Brain microvascular endothelial cell (primary cell): ENCODE data around the gene ZFAND5.

Source experiments
- DNase-seq: peaks from one replicate; pipeline ENCODE4 v3.0.0-alpha.2; 2020
- H3K27ac ChIP-seq: fragments of 250-450 bp; sonication (Bioruptor Pico); 2 replicates; pipeline ENCODE4 v1.5.1; 2020; ENCODE audit warnings: mild to moderate bottlenecking, moderate library complexity
- H3K27me3 ChIP-seq: fragments of 250-450 bp; sonication (Bioruptor Pico); replicated peaks from 2 replicates; pipeline ENCODE4 v1.5.1; 2020; ENCODE audit warnings: mild to moderate bottlenecking
- H3K36me3 ChIP-seq: fragments of 250-450 bp; sonication (Bioruptor Pico); replicated peaks from 2 replicates; pipeline ENCODE4 v1.5.1; 2020; ENCODE audit warnings: mild to moderate bottlenecking
- H3K4me3 ChIP-seq: 2 replicates; pipeline ENCODE4 v1.5.1; 2011; ENCODE audit warnings: low read depth, mild to moderate bottlenecking, control low read depth, low read length, moderate library complexity
- in situ Hi-C: cut with HindIII; loops from 2 replicates; pipeline ENCODE4 v1.10.0; 2017; ENCODE audit warnings: low sequenced_read_pairs, low pct_ligation_motif_present
- TF ChIP-seq, protein P1 (sequence below): IDR thresholded peaks from 2 replicates; pipeline ENCODE4 v1.5.1; 2011; ENCODE audit warnings: low read depth, mild to moderate bottlenecking, moderate library complexity, low read length, control low read depth, inconsistent platforms; ENCODE audit errors: missing control alignments

Gene ZFAND5

DNA sequence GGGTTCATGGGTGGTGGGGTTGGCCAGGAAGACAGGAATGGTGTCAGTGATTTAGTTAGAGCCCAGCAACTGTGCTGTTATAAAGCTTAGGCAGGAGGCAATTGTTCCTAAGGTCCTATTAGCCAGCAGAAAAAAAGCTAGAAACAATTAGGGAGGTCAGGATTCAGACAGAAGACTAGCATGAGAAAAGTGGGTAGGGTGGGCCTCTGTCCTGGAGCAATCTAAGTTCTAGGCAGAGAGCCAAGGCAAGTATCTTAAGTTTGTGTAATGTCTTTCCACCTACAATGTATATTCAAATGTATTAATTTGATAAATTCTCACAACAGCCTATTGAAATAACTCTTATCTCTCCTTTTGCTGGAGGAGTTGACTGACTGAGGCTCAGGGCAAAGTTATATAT lies 6.1 kb upstream of the ZFAND5 start:
- no peaks in the 10 kb centered on the region for H3K27me3 ChIP-seq
- TF ChIP-seq, protein P1, sequence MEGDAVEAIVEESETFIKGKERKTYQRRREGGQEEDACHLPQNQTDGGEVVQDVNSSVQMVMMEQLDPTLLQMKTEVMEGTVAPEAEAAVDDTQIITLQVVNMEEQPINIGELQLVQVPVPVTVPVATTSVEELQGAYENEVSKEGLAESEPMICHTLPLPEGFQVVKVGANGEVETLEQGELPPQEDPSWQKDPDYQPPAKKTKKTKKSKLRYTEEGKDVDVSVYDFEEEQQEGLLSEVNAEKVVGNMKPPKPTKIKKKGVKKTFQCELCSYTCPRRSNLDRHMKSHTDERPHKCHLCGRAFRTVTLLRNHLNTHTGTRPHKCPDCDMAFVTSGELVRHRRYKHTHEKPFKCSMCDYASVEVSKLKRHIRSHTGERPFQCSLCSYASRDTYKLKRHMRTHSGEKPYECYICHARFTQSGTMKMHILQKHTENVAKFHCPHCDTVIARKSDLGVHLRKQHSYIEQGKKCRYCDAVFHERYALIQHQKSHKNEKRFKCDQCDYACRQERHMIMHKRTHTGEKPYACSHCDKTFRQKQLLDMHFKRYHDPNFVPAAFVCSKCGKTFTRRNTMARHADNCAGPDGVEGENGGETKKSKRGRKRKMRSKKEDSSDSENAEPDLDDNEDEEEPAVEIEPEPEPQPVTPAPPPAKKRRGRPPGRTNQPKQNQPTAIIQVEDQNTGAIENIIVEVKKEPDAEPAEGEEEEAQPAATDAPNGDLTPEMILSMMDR: no peak
- no peaks in the 10 kb centered on the region for H3K36me3 ChIP-seq
- no peak overlapping the region for H3K4me3 ChIP-seq
- no peak for DNase-seq
- in situ Hi-C loops: loop anchor here (25.0 kb wide), 1 partner anchor 216 kb away; no protein-coding TSS in a partner anchor
- no peak overlapping the region for H3K27ac ChIP-seq

GRCh38 chr9:72365525-72366256 lies 683 bp upstream of the ZFAND5 start:
- Histone ChIP-seq H3K4me3 (peak overlapping the region; percentile 60), H3K36me3 (peaks cover 22% of the 10 kb centered on the region), H3K27me3 (no peaks in the 10 kb centered on the region), H3K27ac (peak overlapping the region; percentile 99)
- TF ChIP-seq, protein P1: peak; percentile 36
- in situ Hi-C loops: loop anchor here (25.0 kb wide), 1 partner anchor 222 kb away; no protein-coding TSS in a partner anchor
- DNase-seq: peak; percentile 81

- Histone ChIP-seq H3K27me3 (no peaks in the 10 kb centered on the region), H3K4me3 (peak overlapping the region; percentile 92), H3K36me3 (peaks cover 37% of the 10 kb centered on the region), H3K27ac (peak overlapping the region; percentile 99)
- DNase-seq: no peak
- TF ChIP-seq, protein P1: no peak
- in situ Hi-C loops: loop anchor here (25.0 kb wide), 1 partner anchor 223 kb away; no protein-coding TSS in a partner anchor
Observed at GRCh38 chr9:72363908-72364678, 915 bp downstream of the ZFAND5 start.

DNA sequence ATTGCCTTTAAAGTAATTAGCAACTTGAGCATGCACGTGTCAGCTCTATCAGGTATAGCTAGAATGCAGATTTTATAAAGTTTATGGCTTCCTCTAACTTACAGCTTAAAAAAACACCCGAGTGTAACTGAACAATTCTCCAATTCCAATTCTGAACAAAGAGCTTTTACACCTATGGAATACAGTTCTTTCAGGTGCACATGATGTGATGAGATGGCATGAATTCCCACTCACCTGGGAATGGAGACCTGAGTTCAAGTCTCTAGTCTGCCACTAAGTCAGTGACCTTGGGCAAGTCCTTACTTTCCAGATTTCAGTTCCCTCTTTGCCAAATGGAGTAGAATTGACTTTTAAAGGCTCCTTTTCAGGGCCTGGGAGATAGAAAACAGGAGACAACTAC lies 1.8 kb downstream of the ZFAND5 start:
- DNase-seq: no peak
- Histone ChIP-seq H3K36me3 (peaks cover 46% of the 10 kb centered on the region), H3K27me3 (no peaks in the 10 kb centered on the region), H3K4me3 (peak overlapping the region; percentile 92), H3K27ac (peak overlapping the region; percentile 99)
- in situ Hi-C loops: loop anchor here (25.0 kb wide), 1 partner anchor 224 kb away; no protein-coding TSS in a partner anchor
- TF ChIP-seq, protein P1: no peak

GRCh38 chr9:72362680-72363139 lies 2.3 kb downstream of the ZFAND5 start:
- peaks cover 50% of the 10 kb centered on the region for H3K36me3 ChIP-seq
- in situ Hi-C loops: loop anchor here (25.0 kb wide), 1 partner anchor 225 kb away; no protein-coding TSS in a partner anchor
- DNase-seq: peak; percentile 74
- TF ChIP-seq, protein P1: no peak
- peak overlapping the region; percentile 99 for H3K27ac ChIP-seq
- H3K4me3 ChIP-seq: peak overlapping the region; percentile 92
- H3K27me3 ChIP-seq: no peaks in the 10 kb centered on the region
